HepG2 (cell line): Measurements from ENCODE around the gene WDR43. TPM values are rescaled to one million over a fixed set of nuclear protein-coding genes. Genes with fewer than 3 reads are reported as not detected.

Experiments used
- ATAC-seq: fragments of 200-7000 bp; cut with Tn5 transposase; 3 replicates; pipeline ENCODE4 v1.9.1; 2020; ENCODE audit warnings: mild to moderate bottlenecking, moderate library complexity
- BruUV-seq: library from RNA; stranded (reverse); fragments of 400-500 nt; replicated peaks from 2 replicates; lab custom pipeline; 2021; lab: Mats Ljungman, UMichigan
- CTCF ChIA-PET: fragments of 300-600 bp; formaldehyde crosslinking; extraction: SDS; loops from one replicate; lab custom pipeline; 2021; ENCODE audit warnings: low total read pairs, inconsistent platforms, low intra/inter-chr PET ratio; lab: Yijun Ruan, JAX
- POLR2A ChIA-PET: fragments of 350-600 bp; sonication (Branson Sonifier 250); formaldehyde crosslinking; loops from one replicate; lab custom pipeline; 2020; ENCODE audit warnings: antibody characterized with exemption, inconsistent platforms; lab: Yijun Ruan, JAX
- DNase-seq: peaks from one replicate; pipeline ENCODE4 v3.0.0-alpha.2; 2015; ENCODE audit warnings: low spot score
- FAIRE-seq: peaks from 3 replicates; lab custom pipeline; 2011; peaks lifted over from hg19 to GRCh38; lab: Jason Lieb, UNC
- H2AFZ ChIP-seq: one replicate; pipeline ENCODE4 v1.6.1; 2011; ENCODE audit warnings: low read length, inconsistent platforms
- H3K27ac ChIP-seq: fragments of 300-600 bp; 3 replicates; pipeline ENCODE4 v1.8.0; 2011; ENCODE audit warnings: mixed run types, mild to moderate bottlenecking, mixed read lengths, low read length, inconsistent platforms; ENCODE audit not compliant: insufficient read depth; ENCODE audit errors: extremely low read length
- H3K27me3 ChIP-seq, 2 experiments: fragments of 200-600 bp in 1 of 2; 2 replicates in 1 of 2; 3 replicates in 1 of 2; pipeline versions ENCODE4 v1.6.0 to v1.8.0; 2011; ENCODE audit warnings: low read length in 2 of 2, mild to moderate bottlenecking in 2 of 2, moderate library complexity in 2 of 2, inconsistent platforms in 1 of 2; ENCODE audit not compliant: insufficient read depth in 2 of 2, control insufficient read depth in 1 of 2
- H3K36me3 ChIP-seq, 2 experiments: fragments of 200-600 bp in 1 of 2; replicated peaks in 1 of 2; 2 replicates in 1 of 2; 3 replicates in 1 of 2; pipeline versions ENCODE4 v1.5.1 to v1.8.0; 2011; ENCODE audit warnings: low read length in 2 of 2, inconsistent platforms in 1 of 2; ENCODE audit not compliant: insufficient read depth in 2 of 2, control insufficient read depth in 1 of 2
- H3K4me1 ChIP-seq: 2 replicates; pipeline ENCODE4 v1.5.1; 2012; ENCODE audit warnings: low read length, inconsistent platforms; ENCODE audit not compliant: insufficient read depth
- H3K4me2 ChIP-seq: 2 replicates; pipeline ENCODE4 v1.6.0; 2011; ENCODE audit warnings: low read depth, low read length, inconsistent platforms
- H3K4me3 ChIP-seq, 3 experiments: fragments of 200-600 bp in 1 of 3; sonication (generic), shearing (Covaris generic) in 1 of 3; replicated peaks in 1 of 3; 2 replicates each; pipeline ENCODE4 v1.5.1; 2011 to 2016; ENCODE audit warnings: low read length in 3 of 3, inconsistent platforms in 2 of 3, low read depth in 2 of 3, mild to moderate bottlenecking in 2 of 3, control low read depth in 1 of 3, mixed read lengths in 1 of 3; ENCODE audit not compliant: insufficient read depth in 1 of 3
- H3K79me2 ChIP-seq: one replicate; pipeline ENCODE4 v1.6.1; 2011; ENCODE audit warnings: low read length, inconsistent platforms; ENCODE audit not compliant: insufficient read depth
- H3K9ac ChIP-seq: 2 replicates; pipeline ENCODE4 v1.6.0; 2011; ENCODE audit warnings: mild to moderate bottlenecking, low read depth, low read length, inconsistent platforms; ENCODE audit not compliant: insufficient read depth
- H3K9me3 ChIP-seq: 2 replicates; pipeline ENCODE4 v1.5.1; 2012; ENCODE audit warnings: mild to moderate bottlenecking, low read length
- H4K20me1 ChIP-seq: 2 replicates; pipeline ENCODE4 v1.6.0; 2011; ENCODE audit warnings: inconsistent platforms, mild to moderate bottlenecking, low read length, moderate library complexity; ENCODE audit not compliant: insufficient read depth
- ATF4 ChIP-seq, 2 experiments: fragments of 450-650 bp in 1 of 2; sonication (generic) in 1 of 2; formaldehyde crosslinking; IDR thresholded peaks; 2 replicates each; pipeline versions ENCODE4 v1.5.0 to v1.8.0; 2020 to 2022; ENCODE audit warnings: mild to moderate bottlenecking in 1 of 2, missing genetic modification reagents in 1 of 2
- HNRNPLL ChIP-seq: fragments of 200-400 bp; formaldehyde crosslinking; IDR thresholded peaks from 2 replicates; pipeline ENCODE4 v1.6.1; 2017; ENCODE audit warnings: mild to moderate bottlenecking, low read depth, low read length; ENCODE audit not compliant: poor library complexity, severe bottlenecking
- IKZF1 ChIP-seq: fragments of 450-650 bp; IDR thresholded peaks from 2 replicates; pipeline ENCODE4 v1.7.1; 2016
- IRF2 ChIP-seq: IDR thresholded peaks from 2 replicates; pipeline ENCODE4 v1.6.1; 2018; ENCODE audit warnings: missing genetic modification reagents, missing compliant biosample characterization
- NFAT5 ChIP-seq: sonication (generic); formaldehyde crosslinking; IDR thresholded peaks from 2 replicates; pipeline ENCODE4 v1.4.0; 2020; ENCODE audit warnings: missing genetic modification reagents
- NFE2 ChIP-seq: sonication (generic); formaldehyde crosslinking; IDR thresholded peaks from 2 replicates; pipeline ENCODE4 v1.4.0; 2020; ENCODE audit warnings: missing genetic modification reagents
- NR2F1 ChIP-seq, 2 experiments: fragments of 450-650 bp in 1 of 2; formaldehyde crosslinking in 1 of 2; IDR thresholded peaks; 2 replicates each; pipeline versions ENCODE4 v1.5.0 to v1.6.1; 2016 to 2020; ENCODE audit warnings: mild to moderate bottlenecking in 1 of 2, missing compliant biosample characterization in 1 of 2, missing genetic modification reagents in 1 of 2, moderate library complexity in 1 of 2
- POLR2AphosphoS5 ChIP-seq: IDR thresholded peaks from 2 replicates; pipeline ENCODE4 v1.6.1; 2012; ENCODE audit warnings: low read depth, low read length
- SOX13 ChIP-seq, 3 experiments: fragments of 450-650 bp in 1 of 3; sonication (generic) in 1 of 3; formaldehyde crosslinking in 1 of 3; IDR thresholded peaks in 2 of 3; conservative IDR thresholded peaks in 1 of 3; 2 replicates each; pipeline versions ENCODE4 v1.5.0 to v1.6.1; 2016 to 2020; ENCODE audit warnings: antibody characterized with exemption in 1 of 3, mild to moderate bottlenecking in 1 of 3, missing compliant biosample characterization in 1 of 3, missing genetic modification reagents in 1 of 3, moderate library complexity in 1 of 3
- SP140L ChIP-seq: sonication (generic); formaldehyde crosslinking; IDR thresholded peaks from 2 replicates; pipeline ENCODE4 v1.4.0; 2020; ENCODE audit warnings: missing genetic modification reagents, borderline replicate concordance
- ZFP36L1 ChIP-seq: sonication (generic); formaldehyde crosslinking; IDR thresholded peaks from 2 replicates; pipeline ENCODE4 v1.8.0; 2022; ENCODE audit warnings: mild to moderate bottlenecking, missing genetic modification reagents, moderate library complexity
- ZMYM3 ChIP-seq: sonication (generic); formaldehyde crosslinking; IDR thresholded peaks from 2 replicates; pipeline ENCODE4 v1.5.1; 2020; ENCODE audit warnings: mild to moderate bottlenecking, missing genetic modification reagents
- ZNF549 ChIP-seq: sonication (generic); formaldehyde crosslinking; IDR thresholded peaks from 2 replicates; pipeline ENCODE4 v1.5.0; 2020; ENCODE audit warnings: missing genetic modification reagents
- WGBS: methylation state at CpG from one replicate; pipeline ENCODE4 v1.1.6; 2017; ENCODE audit warnings: low lambda C conversion rate; 5-methylcytosine and 5-hydroxymethylcytosine counted together
- in situ Hi-C: cut with HindIII; loops from 2 replicates; pipeline ENCODE4 v1.10.0; 2017; ENCODE audit warnings: low pct_unique_long_range_greater_than_20kb; ENCODE audit not compliant: extremely low pct_ligation_motif_present
- intact Hi-C: fragments of 100-400 bp; cut with micrococcal nuclease; formaldehyde crosslinking; loops from one replicate; pipeline ENCODE4 v1.10.0; 2022; ENCODE audit not compliant: unreplicated experiment
- polyA plus RNA-seq, 8 experiments: library from polyadenylated mRNA; depleted of rRNA in 3 of 8; stranded (reverse) in 7 of 8; unstranded in 1 of 8; fragments of >200 nt; fragmentation: Illumina TruSeq in 4 of 8; extraction: Trizol in 4 of 8; gene quantifications; 2 replicates each; pipeline versions ENCODE4 v1.2.1 to v1.2.3, GENCODE V29; 2011 to 2016; ENCODE audit warnings: low read depth in 4 of 8, missing spikeins in 1 of 8, mixed read lengths in 1 of 8; ENCODE audit not compliant: insufficient read depth in 1 of 8
- total RNA-seq, 5 experiments: library from RNA; depleted of rRNA; stranded (reverse); fragments of >200 nt; fragmentation: Illumina TruSeq; extraction: Trizol; gene quantifications; 2 replicates each; pipeline ENCODE4 v1.2.3, GENCODE V29; 2016; ENCODE audit warnings: low read depth in 1 of 5

Gene WDR43
- total and polyA plus RNA-seq, 2 of the 13 experiments (the other 11 are each of a cell fraction or from before 2014, with no cell fraction given) = 121 to 167 TPM

GRCh38 chr2:28906376-28906775, 11.9 kb downstream of the WDR43 start:
- Histone ChIP-seq H3K4me2 (no peak overlapping the region), H3K4me3 (no peak overlapping the region), H3K27ac (no peak overlapping the region), H3K9me3 (no peaks in the 10 kb centered on the region), H3K79me2 (peaks cover 92% of the 10 kb centered on the region), H3K9ac (no peak overlapping the region), H3K36me3 (peaks cover 30 to 81% of the 10 kb centered on the region in 2 experiments), H2AFZ (no peak overlapping the region), H3K4me1 (peaks cover 18% of the 10 kb centered on the region), H3K27me3 (no peaks in the 10 kb centered on the region)
- 99% methylated on average over 4 of the region's 4 CpGs for WGBS
- intact Hi-C loops (no loop called here), in situ Hi-C loops (no loop called here)
- ATAC-seq (no peak), DNase-seq (no peak), FAIRE-seq (no peak)
- ChIA-PET POLR2A (no interaction called here), CTCF (no interaction called here)
- no TSS peak for BruUV-seq
- TF ChIP-seq IRF2 (no peak), HNRNPLL (no peak), IKZF1 (no peak), ZMYM3 (no peak), POLR2AphosphoS5 (peak; percentile 42; the same call in 1 of the 2 replicates)
- TF ChIP-seq, all 625 proteins: peak for 1
- peaks cover 65% of the 10 kb centered on the region for H4K20me1 ChIP-seq

- Histone ChIP-seq H3K4me1 (peaks cover 18% of the 10 kb centered on the region), H3K36me3 (peaks cover 29 to 81% of the 10 kb centered on the region in 2 experiments), H3K9ac (no peak overlapping the region), H3K4me3 (no peak overlapping the region), H3K27ac (no peak overlapping the region), H3K79me2 (peaks cover 92% of the 10 kb centered on the region), H2AFZ (no peak overlapping the region), H4K20me1 (peaks cover 62% of the 10 kb centered on the region), H3K27me3 (no peaks in the 10 kb centered on the region), H3K9me3 (no peaks in the 10 kb centered on the region), H3K4me2 (no peak overlapping the region)
- no peak for DNase-seq
- CTCF ChIA-PET = no interaction called here
- FAIRE-seq = no peak
- no TSS peak for BruUV-seq
- TF ChIP-seq SOX13 (IDR thresholded peaks at IDR 0.05) (no peak), SOX13 (CRISPR knock-in tag; conservative IDR thresholded peaks at IDR 0.05 in 1 of 2, IDR thresholded peaks at IDR 0.05 in 1 of 2) (peak in 1 of 2 experiments; percentile 93; a peak in 1 of 4 replicates), ATF4 (CRISPR knock-in tag; IDR thresholded peaks at IDR 0.05) (0 out of 4 replicates have a peak, but pooled peaks of 1 of the 2 experiments have one; percentile 5), NFAT5 (CRISPR knock-in tag) (no peak), ZFP36L1 (CRISPR knock-in tag) (peak; percentile 44; the same call in 1 of the 2 replicates), NFE2 (no peak), NR2F1 (CRISPR knock-in tag; IDR thresholded peaks at IDR 0.05) (peak in 1 of 2 experiments; percentile 17; a peak in 1 of 4 replicates), SP140L (CRISPR knock-in tag) (no peak), ZNF549 (no peak)
- 100% methylated on average over 2 of the region's 2 CpGs for WGBS
- in situ Hi-C loops = no loop called here
- intact Hi-C loops = no loop called here
- POLR2A ChIA-PET = no interaction called here
- ATAC-seq = no peak
These were observed 12.4 kb downstream of the WDR43 start for GRCh38 chr2:28906821-28907220.
